ENCODE measurements around the gene FHIT. TPM values are rescaled to one million over a fixed set of nuclear protein-coding genes. Genes with fewer than 3 reads are reported as not detected.

Gene FHIT
- total RNA-seq, 1 donor from 2014 or later: 5.5 TPM

DNA sequence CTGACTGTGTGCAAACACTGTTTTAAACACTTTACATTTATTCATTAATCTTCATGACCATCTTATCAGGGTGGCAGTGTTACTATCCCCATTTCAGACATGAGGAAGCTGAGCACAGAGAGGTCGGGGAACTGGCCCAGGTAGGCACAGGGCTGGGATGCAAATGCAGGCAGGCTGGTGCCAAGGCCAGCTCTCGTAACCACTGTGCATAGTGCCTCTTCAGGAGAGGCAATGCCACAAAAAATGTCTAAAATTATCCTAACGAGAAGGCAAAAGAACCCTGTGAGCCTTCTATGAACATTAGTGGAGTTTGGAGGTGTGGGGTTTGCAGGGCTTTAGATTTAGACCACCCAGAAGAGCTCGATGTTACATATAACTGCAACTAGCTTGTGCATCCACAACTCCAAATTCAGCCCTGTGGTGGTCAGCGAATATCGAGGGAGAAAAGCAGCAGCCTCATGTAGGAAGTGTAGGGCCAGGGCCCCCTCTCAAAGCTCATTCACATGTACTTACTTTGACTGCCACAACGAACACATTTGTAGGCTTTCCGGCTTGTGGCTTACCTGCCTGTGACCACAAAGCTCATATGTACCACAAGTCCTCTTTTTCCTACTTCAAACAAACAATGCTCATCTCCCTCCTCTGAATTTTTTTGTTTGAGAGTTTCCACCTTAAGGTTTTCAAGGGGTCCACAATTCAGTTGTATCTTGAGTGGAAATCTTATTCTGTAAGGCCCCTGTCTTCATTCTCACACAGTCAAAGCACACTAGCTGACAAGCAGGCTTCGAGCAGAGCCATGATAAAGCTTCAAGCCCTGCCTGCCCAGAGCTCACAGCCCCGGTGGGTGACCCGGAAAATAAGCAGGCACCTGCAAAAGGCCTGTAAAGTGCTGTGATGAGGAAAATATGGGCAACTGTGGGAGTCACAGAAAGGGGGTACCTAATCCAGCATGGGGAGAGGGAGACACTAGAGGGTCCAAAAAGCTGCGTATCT lies 1478.5 kb downstream of the FHIT start:
- no peak for DNase-seq (ENCODE audit: low read depth)

DNA sequence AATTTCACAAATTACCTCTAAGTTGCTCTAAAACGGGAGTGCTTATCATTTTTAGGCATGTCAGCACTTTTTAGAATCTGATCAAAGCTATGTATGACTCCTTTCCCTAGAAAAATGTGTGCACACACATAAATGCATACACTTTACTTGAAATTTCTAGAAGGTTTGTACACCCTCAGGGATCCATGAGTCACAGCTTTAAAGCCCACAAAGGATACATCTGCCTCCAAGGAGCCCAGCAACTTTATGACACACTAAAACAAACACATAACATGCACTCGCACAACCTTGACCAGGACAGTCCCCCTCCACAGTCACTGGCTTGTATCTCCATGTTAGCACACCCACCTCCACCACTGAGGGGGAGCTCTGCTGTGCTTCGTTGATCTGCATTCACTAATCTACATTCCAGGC lies 1479.5 kb downstream of the FHIT start:
- DNase-seq (ENCODE audit: low read depth): peak; percentile 97

DNA sequence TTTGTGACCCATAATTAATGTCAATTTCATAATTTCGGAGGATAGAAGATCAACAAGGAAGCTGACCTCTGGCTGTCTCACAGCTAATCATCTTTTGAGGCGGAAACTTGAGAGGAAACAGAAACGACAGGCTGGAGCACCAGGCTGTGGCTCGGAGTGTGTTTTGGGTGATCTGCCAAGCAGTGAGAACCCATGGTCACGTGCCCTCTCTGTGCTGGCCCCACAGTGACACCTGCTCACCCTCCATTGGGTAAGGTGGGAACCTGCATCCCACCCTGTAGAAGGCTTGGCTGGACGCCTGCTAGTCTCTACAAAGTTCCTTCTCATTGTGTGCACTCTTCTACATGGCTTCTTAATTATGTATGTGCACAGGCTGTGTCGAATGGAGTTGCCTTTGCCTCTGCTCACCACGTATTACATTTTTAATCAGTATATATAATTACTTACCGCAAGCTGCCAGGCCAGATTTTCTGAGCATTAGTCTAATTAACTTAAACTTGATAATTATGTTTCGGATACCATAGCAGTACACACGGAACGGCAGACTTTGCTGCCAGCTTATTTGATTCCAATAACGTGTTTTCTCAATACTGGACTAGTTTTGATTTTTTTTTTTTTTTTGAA lies 1482.0 kb downstream of the FHIT start:
- DNase-seq (ENCODE audit: low read depth): no peak

DNA sequence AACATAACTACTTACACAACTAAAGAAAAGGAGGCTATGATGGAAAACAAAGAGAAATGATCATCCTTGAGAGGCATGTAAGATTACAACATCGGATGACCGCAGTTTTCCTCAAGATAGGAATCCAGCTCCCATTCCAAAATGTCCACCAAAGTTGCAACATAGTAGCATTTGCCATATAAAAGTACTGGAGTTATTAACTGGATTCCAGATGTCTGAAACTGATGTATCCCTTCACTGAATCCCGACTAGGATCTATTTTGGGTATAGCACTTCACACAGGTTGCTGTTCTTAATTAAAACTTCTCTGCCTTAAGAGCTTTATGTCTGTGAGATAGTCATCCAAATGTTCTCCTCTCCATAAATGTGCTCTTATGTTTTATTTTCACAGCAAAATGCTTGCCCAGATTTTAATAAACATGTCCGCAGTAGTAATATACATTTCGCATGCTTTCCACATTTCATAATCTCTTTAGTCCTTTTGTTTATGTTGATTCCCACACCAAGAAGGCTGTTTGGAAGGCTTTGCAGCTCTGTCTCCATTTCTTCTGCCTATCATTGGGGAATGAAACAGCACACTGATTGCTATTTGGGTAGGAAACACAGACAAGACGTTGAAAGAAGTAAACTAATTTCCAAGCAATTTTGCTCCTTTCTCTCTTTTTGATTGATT lies 1484.9 kb downstream of the FHIT start:
- no peak for DNase-seq (ENCODE audit: low read depth)

DNA sequence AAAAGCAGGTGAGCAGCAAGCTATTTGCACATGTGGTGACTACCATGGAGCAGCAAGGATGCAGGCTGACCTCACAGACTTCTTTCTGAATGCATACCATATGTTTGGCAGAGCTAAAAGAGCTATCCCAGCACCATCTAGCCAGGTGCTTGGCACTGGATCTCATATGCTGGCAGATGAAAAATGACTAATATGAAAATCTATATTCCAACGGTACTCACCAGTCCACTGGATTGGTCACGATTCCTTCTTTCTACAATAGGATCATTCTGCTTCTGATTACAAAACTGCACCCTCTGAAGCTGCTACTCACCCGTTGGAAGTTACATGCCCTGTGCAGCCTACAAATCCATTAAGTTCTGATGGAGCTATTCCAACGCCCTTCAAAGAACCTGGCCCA lies 1487.1 kb downstream of the FHIT start:
- no peak for DNase-seq (ENCODE audit: low read depth)

DNA sequence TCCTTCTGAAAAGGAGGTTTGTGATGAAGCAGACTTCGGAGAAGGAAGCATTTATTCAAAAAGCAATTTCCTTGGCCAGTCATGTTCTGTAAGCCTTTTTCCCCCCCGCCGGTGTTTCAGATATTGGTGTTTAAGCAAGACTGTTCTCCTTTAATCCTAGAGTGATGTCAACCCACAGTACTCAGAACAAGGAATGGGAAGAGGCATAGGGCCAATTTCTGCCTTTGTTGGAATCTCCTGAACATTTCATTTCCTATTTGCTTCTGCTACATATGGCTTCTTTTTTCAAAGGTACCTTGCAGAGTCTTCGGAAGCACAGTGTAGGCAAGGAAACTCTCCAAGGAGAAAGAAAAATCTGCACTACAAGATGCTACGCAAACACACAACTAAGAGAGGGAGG lies 1488.3 kb downstream of the FHIT start:
- DNase-seq (ENCODE audit: low read depth): no peak

DNA sequence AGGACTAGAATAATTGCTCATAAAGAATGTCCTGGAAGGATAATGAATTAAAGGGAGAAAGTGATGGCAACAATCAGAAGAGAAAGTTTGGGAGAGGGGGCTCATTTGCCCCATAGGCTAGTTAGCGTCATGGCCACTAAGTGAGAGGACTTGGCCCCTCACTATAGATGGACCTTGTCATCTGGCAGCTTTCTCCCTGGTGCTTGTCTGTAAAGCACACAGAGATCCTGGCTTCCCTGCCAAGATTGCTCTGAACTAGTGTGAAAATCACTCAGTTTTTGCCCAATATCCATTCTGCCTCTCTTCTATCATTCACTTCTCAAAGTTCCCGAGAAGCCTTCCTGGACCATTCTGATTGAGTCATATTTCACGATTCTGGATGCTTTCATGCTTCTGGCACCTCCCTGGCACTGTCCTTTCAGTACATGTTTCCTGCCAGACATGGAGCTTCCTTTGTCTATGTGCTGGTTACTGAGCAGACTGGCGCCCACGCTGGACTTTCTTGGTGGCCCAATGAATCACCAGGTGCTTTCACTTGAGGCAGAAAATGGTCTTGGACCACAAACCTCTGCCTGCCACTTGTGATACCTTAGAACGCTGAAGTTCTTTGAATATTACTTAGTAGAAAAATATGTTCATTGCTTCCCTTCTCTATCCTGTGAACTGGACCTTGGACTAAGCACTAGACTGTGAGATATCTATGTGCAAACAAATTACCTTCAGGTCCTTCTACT lies 1491.8 kb downstream of the FHIT start:
- DNase-seq (ENCODE audit: low read depth): peak; percentile 8

DNA sequence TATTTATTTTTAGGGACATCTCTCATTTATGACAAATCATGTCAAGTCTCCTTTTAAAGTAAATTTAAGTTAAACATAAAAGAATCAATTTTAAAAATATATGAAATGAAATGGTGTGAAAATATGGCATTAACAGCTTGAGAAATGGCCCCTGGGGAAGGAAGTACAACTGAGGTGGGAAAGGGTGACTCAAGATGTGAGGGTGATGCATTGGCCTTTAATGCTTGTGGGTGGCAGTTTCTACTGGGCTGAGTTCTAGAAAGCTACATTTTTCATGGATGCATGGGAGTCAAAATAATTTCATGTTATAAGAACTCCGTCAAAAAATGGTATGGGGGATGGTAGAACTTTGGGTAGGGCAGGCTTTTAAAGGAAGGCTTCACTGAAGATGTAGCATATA lies 1492.6 kb downstream of the FHIT start:
- DNase-seq (ENCODE audit: low read depth): no peak

DNA sequence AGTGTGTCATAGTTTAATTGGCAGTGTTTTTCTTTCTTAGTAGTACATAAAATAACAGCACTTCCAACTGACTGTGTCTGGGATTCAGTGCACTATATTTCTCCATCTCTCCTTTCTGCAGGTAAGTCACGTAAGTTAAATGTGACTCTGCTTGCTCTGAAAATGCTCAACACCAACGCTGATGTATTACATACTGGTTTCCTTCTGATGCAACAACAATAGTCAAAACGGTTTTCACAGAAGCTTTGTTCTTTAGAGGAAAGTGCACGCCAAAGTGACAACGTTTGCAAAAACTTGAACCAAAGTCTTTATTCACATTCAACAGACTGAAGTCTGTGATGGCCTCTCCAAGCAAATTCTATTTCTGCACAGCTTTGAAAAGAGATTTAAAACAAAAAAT lies 1494.3 kb downstream of the FHIT start:
- DNase-seq (ENCODE audit: low read depth): no peak

DNA sequence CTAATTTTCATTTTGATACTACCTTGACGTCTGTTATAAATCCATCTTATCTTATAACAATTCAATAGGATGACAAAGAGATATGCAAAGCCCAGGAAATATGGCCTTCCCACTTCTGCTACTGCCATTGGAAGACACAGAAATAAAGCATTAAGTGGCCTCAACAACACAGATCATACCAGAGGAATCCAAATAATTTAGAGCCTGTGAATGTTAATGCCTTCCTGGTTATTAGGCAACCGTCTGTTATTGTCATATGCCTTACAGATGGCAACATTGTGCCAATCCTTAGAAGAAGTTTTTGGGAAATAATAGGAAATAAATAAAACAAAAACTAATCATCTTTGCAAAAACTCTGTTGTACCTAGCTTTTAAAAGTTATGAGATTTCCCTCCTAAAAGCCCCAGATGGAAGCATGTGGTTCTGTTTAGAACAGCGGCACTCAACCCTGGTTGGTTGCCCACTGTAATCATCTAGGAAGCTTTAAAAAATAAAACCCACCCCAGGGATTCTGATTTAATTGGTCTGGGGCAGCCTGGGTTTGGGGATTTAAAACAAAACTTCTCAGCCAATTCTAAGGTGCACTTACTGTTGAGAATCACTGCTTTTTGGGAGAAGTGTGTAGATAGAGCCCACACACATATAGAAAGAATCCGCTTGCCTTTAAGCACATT lies 1496.7 kb downstream of the FHIT start:
- DNase-seq (ENCODE audit: low read depth): no peak

DNA sequence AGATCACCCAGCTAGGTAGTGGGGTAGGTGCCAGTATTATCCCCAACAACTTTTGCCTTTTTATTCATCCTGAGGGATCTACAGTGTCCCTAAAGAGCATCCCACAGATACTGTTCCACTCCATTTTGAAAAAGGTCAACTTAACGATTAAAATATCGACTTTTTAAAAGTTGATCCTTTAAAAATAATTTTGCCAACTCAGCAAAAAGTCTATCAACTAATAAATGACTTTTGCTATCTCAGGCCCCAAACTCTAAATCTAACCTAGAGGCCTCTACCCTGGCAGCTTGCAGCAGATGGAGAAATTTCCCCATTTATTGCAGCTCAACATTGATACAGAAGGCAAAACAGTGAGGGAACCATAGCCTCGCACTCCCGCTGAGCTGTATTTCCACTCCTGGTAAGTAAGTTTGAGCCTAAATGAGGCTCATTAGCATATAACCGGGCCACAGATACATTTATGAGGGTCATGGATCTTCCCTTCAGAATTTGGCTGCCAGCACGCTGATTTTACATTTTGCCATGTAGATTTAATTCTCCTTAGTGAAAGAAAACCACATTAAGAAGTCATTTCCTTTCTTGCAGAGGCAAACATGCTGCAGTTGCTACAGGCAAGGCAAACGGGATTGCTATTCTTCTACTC lies 1497.3 kb downstream of the FHIT start:
- DNase-seq (ENCODE audit: low read depth): no peak

DNA sequence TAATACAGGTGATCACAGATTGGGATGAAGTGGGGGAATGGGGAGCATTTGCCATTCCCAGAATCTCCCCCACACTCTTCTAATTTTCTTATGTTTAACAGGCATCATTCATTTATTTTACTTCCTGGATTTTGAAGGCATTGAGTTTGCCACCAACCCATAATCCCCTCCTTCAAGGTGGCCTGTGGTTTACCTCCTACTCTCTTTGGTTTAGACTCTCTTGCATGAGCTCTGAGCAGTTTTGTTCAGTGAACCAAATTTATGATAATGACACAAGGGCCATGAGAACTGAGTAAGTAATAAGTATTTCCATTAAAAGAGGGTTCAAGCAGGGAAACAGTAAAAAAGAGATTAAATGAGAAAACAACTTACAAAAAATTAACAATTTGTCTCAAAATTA lies 1498.3 kb downstream of the FHIT start:
- DNase-seq (ENCODE audit: low read depth): no peak

DNA sequence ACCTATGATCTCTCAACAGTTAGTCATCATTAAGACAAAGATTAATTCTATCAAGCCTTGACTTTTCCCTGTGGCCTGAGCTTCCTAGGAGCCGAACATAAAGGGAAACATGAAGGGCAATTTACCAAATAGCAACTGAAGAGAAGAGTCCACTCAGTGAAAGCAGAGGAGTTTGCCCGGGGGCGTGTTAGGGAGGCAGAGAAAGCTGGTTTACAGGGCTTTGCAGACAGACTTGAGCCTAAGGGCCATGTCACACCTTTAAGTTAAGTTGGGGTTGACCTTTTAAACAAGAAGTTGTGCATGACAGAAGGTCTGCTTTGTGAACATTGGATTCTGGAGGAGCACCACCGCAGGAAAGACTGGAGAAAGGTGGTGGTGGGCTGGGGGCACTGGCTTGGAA lies 1499.6 kb downstream of the FHIT start:
- no peak for DNase-seq (ENCODE audit: low read depth)

DNA sequence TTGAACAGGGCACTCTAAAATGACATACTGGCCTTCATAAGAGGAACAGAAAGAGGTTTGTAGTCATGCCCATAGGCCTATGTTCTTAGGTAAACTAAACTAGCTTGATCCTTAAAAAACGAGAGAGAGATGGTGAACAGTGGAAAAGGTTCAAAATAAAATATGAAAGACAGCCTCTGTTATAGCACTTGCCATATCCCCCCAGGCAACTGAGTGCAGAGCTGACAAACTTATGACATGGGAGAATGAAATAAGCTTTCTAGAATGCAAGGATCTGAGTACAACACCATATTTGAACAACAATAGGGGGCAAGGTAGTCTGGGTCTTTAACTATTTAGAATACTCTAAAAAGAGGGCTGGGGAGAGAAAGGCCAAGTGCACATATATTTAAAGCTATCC lies 1500.9 kb downstream of the FHIT start:
- no peak for DNase-seq (ENCODE audit: low read depth)

DNA sequence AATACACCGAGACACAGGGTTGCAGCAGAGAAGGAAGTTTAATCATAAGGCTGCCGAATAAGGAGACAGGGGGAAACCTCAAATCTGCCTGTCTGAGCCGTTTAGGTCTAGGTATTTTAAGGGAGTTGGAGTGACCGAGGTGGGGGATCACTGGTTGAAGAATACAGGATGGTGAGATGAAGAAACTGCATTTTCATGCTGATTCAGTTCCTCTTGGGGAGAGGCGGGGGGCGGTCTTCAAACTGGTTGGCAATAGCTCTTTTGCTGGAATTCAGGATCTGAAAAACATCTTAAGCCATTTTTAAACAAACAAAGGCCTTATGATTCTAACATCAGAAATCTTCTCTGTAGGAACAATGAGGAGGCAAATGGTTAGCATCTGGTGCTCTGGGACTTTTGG lies 1502.0 kb downstream of the FHIT start:
- no peak for DNase-seq (ENCODE audit: low read depth)

DNA sequence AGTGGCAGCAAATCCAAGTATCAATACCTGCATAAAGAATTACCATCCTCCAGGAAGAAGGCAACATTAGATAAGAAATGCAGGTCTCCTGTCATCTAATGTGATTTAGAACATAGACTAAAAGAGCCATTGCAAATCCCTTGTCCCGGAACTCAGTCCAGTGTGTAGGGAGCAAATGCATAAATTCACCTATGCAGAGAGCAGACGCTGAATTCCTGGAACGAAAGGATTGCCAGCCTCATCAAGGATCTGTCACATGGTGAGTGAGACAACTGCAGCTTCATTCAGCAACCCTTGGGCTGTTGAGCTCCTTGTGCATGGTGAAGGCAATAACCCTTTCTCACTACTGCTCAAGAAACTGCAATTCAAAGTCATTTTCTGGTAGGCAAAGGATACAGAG lies 1504.7 kb downstream of the FHIT start:
- DNase-seq (ENCODE audit: low read depth): no peak

DNA sequence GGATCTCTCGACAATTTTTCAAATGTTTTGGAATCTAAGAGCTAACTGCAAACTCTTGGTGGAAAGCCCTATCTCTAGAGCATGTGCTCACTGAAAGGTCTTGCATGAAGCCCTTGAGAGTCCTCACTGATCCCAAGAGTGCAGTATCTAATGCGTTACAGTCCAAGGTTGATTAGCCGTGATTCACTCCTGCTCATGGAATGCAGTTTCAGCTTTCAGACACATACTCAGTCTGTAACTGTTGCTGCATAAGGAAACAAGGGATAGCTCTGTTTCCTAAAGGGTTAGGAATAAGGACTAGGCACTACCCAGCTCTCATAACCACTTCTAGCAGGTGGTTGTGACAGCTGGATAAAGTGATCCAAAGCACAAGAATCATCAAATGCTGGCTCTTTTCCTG lies 1514.0 kb downstream of the FHIT start:
- DNase-seq (ENCODE audit: low read depth): peak; percentile 24

DNA sequence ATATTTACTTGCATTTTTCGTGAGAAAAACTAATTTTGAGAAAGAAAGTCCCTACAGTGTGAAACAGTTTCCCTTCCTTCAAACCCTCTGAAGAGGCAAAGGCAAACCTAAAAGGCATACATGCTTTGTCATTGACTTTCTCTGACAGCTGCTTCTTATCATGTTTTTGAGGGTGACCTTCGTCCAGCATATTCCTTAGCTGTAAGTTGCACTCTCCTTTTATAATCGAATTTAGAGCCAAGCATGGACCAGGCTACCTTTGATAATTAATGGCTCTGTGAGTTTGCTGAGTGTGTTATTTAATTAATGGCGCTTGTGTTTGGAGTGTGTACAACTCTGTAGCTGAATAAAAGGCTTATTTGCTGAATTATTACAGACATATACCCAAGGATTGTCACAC lies 1517.2 kb downstream of the FHIT start:
- no peak for DNase-seq (ENCODE audit: low read depth)

DNA sequence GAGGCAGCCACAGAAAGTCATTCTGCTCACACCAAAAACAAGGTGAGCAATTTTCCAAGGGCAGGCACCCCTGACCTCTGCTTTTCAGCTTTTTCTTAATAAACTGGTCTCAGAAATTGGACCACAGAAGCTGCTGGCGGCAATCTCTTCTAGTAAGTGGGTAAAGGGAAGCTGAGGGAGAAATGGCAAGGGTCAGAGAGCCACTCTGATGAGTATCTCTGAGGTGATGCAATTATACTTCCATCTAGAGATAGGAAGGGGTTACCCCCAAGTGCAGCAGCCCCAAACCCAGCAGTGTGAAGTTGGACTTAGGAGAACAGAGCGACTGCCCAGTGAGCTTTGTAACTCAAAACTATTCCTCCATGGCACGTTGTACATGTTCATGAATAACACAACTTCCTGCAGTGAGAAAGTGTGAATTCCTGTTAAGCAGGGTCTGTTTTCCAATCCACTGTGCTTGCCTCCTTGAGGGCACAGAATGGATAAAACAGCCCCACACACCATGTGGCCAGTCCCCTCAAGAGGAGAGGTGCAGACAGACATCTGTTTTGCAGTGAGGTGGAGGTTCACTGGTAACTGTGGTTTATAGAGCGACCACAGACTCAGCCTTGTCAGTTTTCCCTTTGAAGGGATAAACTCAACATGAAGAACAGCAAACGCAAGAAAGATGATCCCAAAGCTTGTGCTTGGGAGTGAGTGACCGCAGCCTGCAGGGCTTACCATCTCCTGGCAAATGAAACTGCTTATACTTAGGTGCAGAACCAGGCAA lies 1518.0 kb downstream of the FHIT start:
- no peak for DNase-seq (ENCODE audit: low read depth)

DNA sequence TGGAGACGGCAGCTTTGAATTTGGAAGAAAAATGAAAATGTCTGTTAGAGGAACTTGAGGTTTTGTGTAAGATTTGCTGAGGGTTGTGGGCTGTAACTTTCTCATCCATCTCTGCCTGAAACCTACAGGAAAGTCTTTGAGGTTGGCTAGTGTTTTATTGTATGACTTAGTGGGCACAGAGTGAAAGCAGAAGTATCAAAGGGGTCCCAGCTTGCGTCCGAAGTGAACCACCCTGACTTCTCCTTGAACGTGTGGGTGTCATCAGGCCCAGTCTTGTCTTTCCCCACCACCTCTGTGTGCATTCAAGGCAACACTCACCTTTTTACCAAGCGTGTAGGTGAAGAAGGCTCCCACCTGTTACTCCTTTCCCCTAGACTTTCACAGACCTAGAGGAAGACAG lies 1519.3 kb downstream of the FHIT start:
- no peak for DNase-seq (ENCODE audit: low read depth)

Measured in renal cortical epithelial cell (primary cell).